GM18508 (cell line): ENCODE results near the gene TRIM14.
A peak's percentile ranks its signal among the peaks of the same experiment; 100 is the strongest.
"Not testable (repeated sequence)": the region's sequence is repeated elsewhere in the genome, so short reads cannot be mapped to it uniquely, and the experiment has no call there.

Experiments
- ATAC-seq: cut with Tn5 transposase; IDR thresholded peaks from one replicate; pipeline ENCODE4 v1.9.1; 2021; ENCODE audit warnings: moderate number of reproducible peaks; ENCODE audit not compliant: insufficient read depth, unreplicated experiment

The TRIM14 gene

GRCh38 chr9:98117097-98117496 lies 1.9 kb downstream of the TRIM14 start:
- ATAC-seq = not testable (repeated sequence)

GRCh38 chr9:98109052-98109451 lies 10.0 kb downstream of the TRIM14 start:
- no peak for ATAC-seq

GRCh38 chr9:98108531-98109031 lies 10.4 kb downstream of the TRIM14 start:
- peak; percentile 45 for ATAC-seq

- no peak for ATAC-seq
Observed at GRCh38 chr9:98107926-98108325, 11.1 kb downstream of the TRIM14 start.

- no peak for ATAC-seq
Observed at GRCh38 chr9:98105006-98105405, 14.0 kb downstream of the TRIM14 start.

- no peak for ATAC-seq
Observed at GRCh38 chr9:98104445-98104881, 14.6 kb downstream of the TRIM14 start.

- ATAC-seq = peak; percentile 96
Observed at GRCh38 chr9:98101868-98102273, 17.2 kb downstream of the TRIM14 start.

- ATAC-seq = no peak
Observed at GRCh38 chr9:98101416-98101815, 17.6 kb downstream of the TRIM14 start.

- no peak for ATAC-seq
Observed at GRCh38 chr9:98100456-98100855, 18.6 kb downstream of the TRIM14 start.

GRCh38 chr9:98099898-98100297 lies 19.1 kb downstream of the TRIM14 start:
- no peak for ATAC-seq

- ATAC-seq = no peak
Observed at GRCh38 chr9:98099346-98099745, 19.7 kb downstream of the TRIM14 start.

GRCh38 chr9:98097836-98098235 lies 21.2 kb downstream of the TRIM14 start:
- no peak for ATAC-seq

GRCh38 chr9:98096091-98096490 lies 22.9 kb downstream of the TRIM14 start:
- ATAC-seq = no peak

GRCh38 chr9:98095401-98095800 lies 23.6 kb downstream of the TRIM14 start:
- ATAC-seq = no peak

- no peak for ATAC-seq
Observed at GRCh38 chr9:98094851-98095250, 24.2 kb downstream of the TRIM14 start.

GRCh38 chr9:98094316-98094715 lies 24.7 kb downstream of the TRIM14 start:
- no peak for ATAC-seq

GRCh38 chr9:98092613-98092931 lies 26.4 kb downstream of the TRIM14 start:
- ATAC-seq = no peak

GRCh38 chr9:98091735-98092612 lies 27.0 kb downstream of the TRIM14 start:
- ATAC-seq = no peak

GRCh38 chr9:98090674-98091073 lies 28.3 kb downstream of the TRIM14 start:
- not testable (repeated sequence) for ATAC-seq

- no peak for ATAC-seq
Observed at GRCh38 chr9:98087420-98088354, 31.3 kb downstream of the TRIM14 start.

GRCh38 chr9:98086461-98086860 lies 32.6 kb downstream of the TRIM14 start:
- no peak for ATAC-seq
